H1 (cell line): ENCODE measurements around the gene ENO2. TPM values are rescaled to one million over a fixed set of nuclear protein-coding genes. Genes with fewer than 3 reads are reported as not detected.

Experiments used
- CTCF ChIA-PET: fragments of 300-600 bp; sonication (Branson Sonifier 250); formaldehyde crosslinking; loops from one replicate; lab custom pipeline; 2021; ENCODE audit not compliant: partially characterized antibody; lab: Charles Lee
- POLR2A ChIA-PET: fragments of 300-600 bp; sonication (Branson Sonifier 250); formaldehyde crosslinking; loops from one replicate; lab custom pipeline; 2021; ENCODE audit warnings: inconsistent platforms; ENCODE audit not compliant: partially characterized antibody; lab: Charles Lee
- DNase-seq, 2 experiments: peaks; one replicate each; pipeline versions ENCODE4 v3.0.0 to v3.0.0-alpha.2; 2010 to 2022; ENCODE audit warnings: low spot score in 2 of 2, low read depth in 1 of 2, mixed read lengths in 1 of 2
- FAIRE-seq: peaks from 2 replicates; lab custom pipeline; 2011; peaks lifted over from hg19 to GRCh38; lab: Jason Lieb, UNC
- H2AFZ ChIP-seq: 2 replicates; pipeline ENCODE4 v1.8.1; 2012; ENCODE audit warnings: low read length, inconsistent platforms
- H2AK5ac ChIP-seq: 2 replicates; pipeline ENCODE4 v1.6.1; 2013; ENCODE audit warnings: low read depth, low read length
- H2BK120ac ChIP-seq: replicated peaks from 2 replicates; pipeline ENCODE3; 2013; ENCODE audit warnings: low read depth, low read length, inconsistent platforms
- H2BK12ac ChIP-seq: 2 replicates; pipeline ENCODE4 v1.6.1; 2013; ENCODE audit warnings: low read depth, low read length
- H2BK15ac ChIP-seq: 2 replicates; pipeline ENCODE4 v1.6.1; 2013; ENCODE audit warnings: low read length
- H2BK20ac ChIP-seq: 2 replicates; pipeline ENCODE4 v1.6.1; 2013; ENCODE audit warnings: low read length
- H2BK5ac ChIP-seq: 2 replicates; pipeline ENCODE4 v1.6.1; 2013; ENCODE audit warnings: low read depth, low read length
- H3K14ac ChIP-seq: 2 replicates; pipeline ENCODE4 v1.6.1; 2013; ENCODE audit warnings: inconsistent platforms; ENCODE audit not compliant: insufficient read length
- H3K18ac ChIP-seq: 2 replicates; pipeline ENCODE4 v1.6.1; 2013; ENCODE audit warnings: low read length; ENCODE audit errors: extremely low read depth
- H3K23ac ChIP-seq: 2 replicates; pipeline ENCODE4 v1.6.1; 2013; ENCODE audit warnings: inconsistent platforms; ENCODE audit not compliant: insufficient read length
- H3K23me2 ChIP-seq: 2 replicates; pipeline ENCODE4 v1.6.1; 2013; ENCODE audit warnings: low read depth, low read length
- H3K27ac ChIP-seq: 2 replicates; pipeline ENCODE4 v1.6.1; 2011; ENCODE audit warnings: low read depth, low read length, inconsistent platforms
- H3K27me3 ChIP-seq, 4 experiments: replicated peaks in 1 of 4; 1 replicate in 1 of 4; 2 replicates in 3 of 4; pipeline versions ENCODE4 v1.6.1 to v1.8.1; 2011 to 2013; ENCODE audit warnings: low read length in 3 of 4, mild to moderate bottlenecking in 3 of 4, inconsistent platforms in 2 of 4, mixed read lengths in 2 of 4, moderate library complexity in 1 of 4; ENCODE audit not compliant: control insufficient read depth in 3 of 4, insufficient read depth in 3 of 4; ENCODE audit errors: extremely low read depth in 1 of 4
- H3K36me3 ChIP-seq, 4 experiments: 2 replicates each; pipeline versions ENCODE4 v1.6.1 to v1.8.1; 2011 to 2013; ENCODE audit warnings: mild to moderate bottlenecking in 4 of 4, low read length in 3 of 4, moderate library complexity in 2 of 4, control low read depth in 1 of 4, inconsistent platforms in 1 of 4; ENCODE audit not compliant: insufficient read depth in 4 of 4, control insufficient read depth in 2 of 4
- H3K4ac ChIP-seq: replicated peaks from 2 replicates; pipeline ENCODE3; 2013; ENCODE audit warnings: low read length, low read depth, mixed read lengths, inconsistent platforms; ENCODE audit not compliant: insufficient read length
- H3K4me1 ChIP-seq, 4 experiments: replicated peaks in 1 of 4; 1 replicate in 1 of 4; 2 replicates in 3 of 4; pipeline versions ENCODE4 v1.6.1 to v1.8.1; 2011 to 2013; ENCODE audit warnings: low read length in 3 of 4, inconsistent platforms in 2 of 4, mixed read lengths in 1 of 4; ENCODE audit not compliant: insufficient read depth in 4 of 4, control insufficient read depth in 3 of 4
- H3K4me2 ChIP-seq, 2 experiments: 2 replicates each; pipeline versions ENCODE4 v1.6.1 to v1.8.1; 2011 to 2013; ENCODE audit warnings: low read depth in 2 of 2, low read length in 2 of 2, control low read depth in 1 of 2, inconsistent platforms in 1 of 2, mild to moderate bottlenecking in 1 of 2; ENCODE audit not compliant: insufficient read depth in 1 of 2
- H3K4me3 ChIP-seq, 4 experiments: fragments of 200-600, 300-600 bp in 1 of 4; sonication (generic), shearing (Covaris generic), sonication (Bioruptor Twin) in 1 of 4; 2 replicates each; pipeline versions ENCODE4 v1.5.1 to v1.8.1; 2011 to 2016; ENCODE audit warnings: low read length in 4 of 4, low read depth in 3 of 4, control low read depth in 2 of 4, inconsistent platforms in 2 of 4, mild to moderate bottlenecking in 2 of 4, mixed read lengths in 1 of 4, moderate library complexity in 1 of 4; ENCODE audit not compliant: insufficient read depth in 2 of 4; ENCODE audit errors: extremely low read depth in 1 of 4
- H3K56ac ChIP-seq: replicated peaks from 2 replicates; pipeline ENCODE3; 2013; ENCODE audit warnings: low read depth, mild to moderate bottlenecking, mixed read lengths, low read length, inconsistent platforms; ENCODE audit not compliant: insufficient read length
- H3K79me1 ChIP-seq: 2 replicates; pipeline ENCODE4 v1.6.1; 2013; ENCODE audit warnings: low read depth, low read length, control low read depth
- H3K79me2 ChIP-seq, 2 experiments: 2 replicates each; pipeline versions ENCODE4 v1.6.1 to v1.8.1; 2012 to 2013; ENCODE audit warnings: low read length in 2 of 2, mild to moderate bottlenecking in 2 of 2, inconsistent platforms in 1 of 2; ENCODE audit not compliant: insufficient read depth in 2 of 2, control insufficient read depth in 1 of 2
- H3K9ac ChIP-seq, 4 experiments: replicated peaks in 1 of 4; 1 replicate in 1 of 4; 2 replicates in 3 of 4; pipeline versions ENCODE4 v1.6.1 to v1.8.1; 2011 to 2013; ENCODE audit warnings: low read depth in 3 of 4, low read length in 3 of 4, control low read depth in 2 of 4, mild to moderate bottlenecking in 2 of 4, moderate library complexity in 2 of 4, inconsistent platforms in 1 of 4; ENCODE audit errors: extremely low read depth in 1 of 4
- H3K9me3 ChIP-seq, 2 experiments: 2 replicates each; pipeline versions ENCODE4 v1.6.1 to v1.8.1; 2012 to 2013; ENCODE audit warnings: mild to moderate bottlenecking in 2 of 2, moderate library complexity in 2 of 2, control low read depth in 1 of 2, inconsistent platforms in 1 of 2, low read depth in 1 of 2, low read length in 1 of 2, mixed read lengths in 1 of 2; ENCODE audit not compliant: insufficient read depth in 2 of 2
- H4K20me1 ChIP-seq, 2 experiments: replicated peaks in 1 of 2; 2 replicates each; pipeline versions ENCODE3 to v1.8.1; 2011 to 2013; ENCODE audit warnings: inconsistent platforms in 2 of 2, low read length in 2 of 2, mild to moderate bottlenecking in 1 of 2; ENCODE audit not compliant: insufficient read depth in 2 of 2, control insufficient read depth in 1 of 2
- H4K5ac ChIP-seq: 2 replicates; pipeline ENCODE4 v1.6.1; 2013; ENCODE audit warnings: low read length, low read depth, mixed read lengths, inconsistent platforms; ENCODE audit not compliant: insufficient read length
- H4K8ac ChIP-seq: 2 replicates; pipeline ENCODE4 v1.8.0; 2013; ENCODE audit warnings: mild to moderate bottlenecking, moderate library complexity, low read length, inconsistent platforms; ENCODE audit not compliant: insufficient read depth; ENCODE audit errors: extremely low read depth
- H4K91ac ChIP-seq: replicated peaks from 2 replicates; pipeline ENCODE3; 2013; ENCODE audit warnings: low read length, mixed read lengths, inconsistent platforms; ENCODE audit not compliant: insufficient read length
- JUND ChIP-seq: IDR thresholded peaks from 2 replicates; pipeline ENCODE4 v1.6.1; 2011; ENCODE audit warnings: mild to moderate bottlenecking, improper control_type of control experiment, low read length
- SIN3A ChIP-seq, 2 experiments: IDR thresholded peaks in 1 of 2; conservative IDR thresholded peaks in 1 of 2; 2 replicates each; pipeline ENCODE4 v1.6.1; 2011 to 2012; ENCODE audit warnings: low read length in 2 of 2, improper control_type of control experiment in 1 of 2, low read depth in 1 of 2, mild to moderate bottlenecking in 1 of 2
- WGBS, 2 experiments: shearing (Covaris generic) in 1 of 2; methylation state at CpG; one replicate each; pipeline versions ENCODE4 v1.1.6 to v1.1.7; 2013 to 2015; ENCODE audit warnings: low lambda C conversion rate in 2 of 2, mixed read lengths in 2 of 2, inconsistent platforms in 1 of 2, low coverage in 1 of 2, missing lambda C conversion rate in 1 of 2; ENCODE audit not compliant: insufficient replicate concordance in 2 of 2, insufficient coverage in 1 of 2, insufficient read length in 1 of 2; ENCODE audit errors: extremely low coverage in 1 of 2, missing lambda C conversion rate in 1 of 2; 5-methylcytosine and 5-hydroxymethylcytosine counted together
- polyA plus RNA-seq, 7 experiments: library from polyadenylated mRNA; depleted of rRNA in 3 of 7; stranded (reverse) in 5 of 7; unstranded in 2 of 7; fragments of >200 nt in 5 of 7; fragments of 200-250 nt in 2 of 7; gene quantifications; 1 replicate in 5 of 7; 2 replicates in 1 of 7; 4 replicates in 1 of 7; pipeline versions ENCODE4 v1.2.1 to v1.2.3, GENCODE V29; 2011 to 2013; ENCODE audit warnings: missing spikeins in 2 of 7, mixed read lengths in 2 of 7
- total RNA-seq: library from RNA; stranded (reverse); fragmentation: NEBNext Ultra II Directional; extraction: Animal tissue kit (Norgen Biotek cat#: 25700); gene quantifications from 2 replicates; pipeline ENCODE4 v1.2.1, GENCODE V29; 2021

Gene ENO2
- total and polyA plus RNA-seq, 2 of the 8 experiments (the other 6 are each of a cell fraction or from before 2014, with no cell fraction given) = 92.4 to 102 TPM

DNA sequence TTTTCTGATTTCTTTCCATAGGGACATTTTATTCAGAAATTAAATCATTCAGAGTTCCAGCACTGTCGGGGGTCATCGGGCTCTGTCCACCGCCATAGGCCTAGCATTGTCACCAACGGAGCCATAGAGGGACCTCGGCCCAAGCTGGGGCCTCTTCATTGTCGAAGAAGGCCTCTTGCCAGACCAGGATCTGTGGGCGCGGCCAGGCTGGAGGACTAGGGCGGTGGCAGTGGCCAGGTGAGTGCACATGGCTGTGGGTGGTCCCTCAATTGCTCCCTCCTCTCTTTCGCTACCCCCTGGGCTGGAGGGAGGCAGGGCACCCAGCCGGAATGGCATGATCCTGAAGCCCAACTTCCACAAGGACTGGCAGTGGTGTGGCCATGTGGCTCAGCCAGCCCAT, 30.7 kb upstream of the ENO2 start:
- 90% methylated on average over 11 of the region's 11 CpGs; no CpG with 5 or more reads in 1 of the 2 experiments for WGBS, 2 experiments
- CTCF ChIA-PET = interaction anchor here (2.0 to 3.1 kb wide), 3 partner anchors 11 to 41 kb away, joined by 4 to 18 read pairs (median 9); partner anchors contain the start of gene SPSB2

More for the DNA sequence above, 30.7 kb upstream of the ENO2 start:
- Histone ChIP-seq H3K4me3 (no peak overlapping the region), H3K4me2 (no peak overlapping the region), H3K4me1 (peaks cover 2 to 8% (median 5%) of the 10 kb centered on the region in 4 experiments; a peak in 5 of 7 replicates), H2BK12ac (peak overlapping the region; percentile 94; the same call in 1 of the 2 replicates), H3K18ac (no peak overlapping the region), H2AK5ac (no peak overlapping the region), H3K23me2 (no peaks in the 10 kb centered on the region), H3K27ac (no peak overlapping the region), H3K36me3 (peaks cover 0 to 20% (median 1%) of the 10 kb centered on the region in 4 experiments; a peak in 4 of 8 replicates), H3K9ac (no peak overlapping the region), H3K9me3 (no peaks in the 10 kb centered on the region), H3K27me3 (no peaks in the 10 kb centered on the region), H3K14ac (no peak overlapping the region), H4K91ac (peak overlapping the region; percentile 95), H3K23ac (no peak overlapping the region), H4K5ac (no peak overlapping the region), H2BK15ac (peak overlapping the region; percentile 6; the same call in 1 of the 2 replicates), H3K79me1 (no peaks in the 10 kb centered on the region), H3K4ac (peak overlapping the region; percentile 96), H4K8ac (no peak overlapping the region), H2BK5ac (peak overlapping the region; percentile 15), H3K79me2 (no peaks in the 10 kb centered on the region), H3K56ac (no peak overlapping the region), H2BK120ac (peak overlapping the region; percentile 56), H4K20me1 (no peaks in the 10 kb centered on the region), H2AFZ (no peak overlapping the region), H2BK20ac (peak overlapping the region; percentile 95; the same call in 1 of the 2 replicates)
- no peak for TF ChIP-seq SIN3A (conservative IDR thresholded peaks at IDR 0.05 in 1 of 2, IDR thresholded peaks at IDR 0.05 in 1 of 2; ENCODE audit: low read depth in 1 of 2, low read length in 2 of 2)
- TF ChIP-seq JUND = no peak
- FAIRE-seq (no peak), DNase-seq (no peak)
- POLR2A ChIA-PET = interaction anchor here (0.6 to 5.7 kb wide), 7 partner anchors 11 to 60 kb away, joined by 3 to 50 read pairs (median 7); partner anchors contain the start of genes C12orf57, CDCA3, RNU7-1 and SPSB2
